GM12864 (cell line): ENCODE measurements around the gene CHPF.

Source experiments
- DNase-seq: peaks from one replicate; pipeline ENCODE4 v3.0.0-alpha.2; 2011; ENCODE audit warnings: low read depth
- H3K4me3 ChIP-seq: 2 replicates; pipeline ENCODE4 v1.5.1; 2011; ENCODE audit warnings: mild to moderate bottlenecking, low read depth, low read length, control low read depth
- CTCF ChIP-seq: IDR thresholded peaks from 2 replicates; pipeline ENCODE4 v1.5.1; 2011; ENCODE audit warnings: low read depth, mild to moderate bottlenecking, moderate library complexity, low read length, control low read depth, inconsistent platforms; ENCODE audit errors: missing control alignments

Gene CHPF

GRCh38 chr2:219527472-219527871 lies 16.1 kb downstream of the CHPF start:
- no peak for TF ChIP-seq CTCF
- DNase-seq = no peak
- H3K4me3 ChIP-seq = no peak overlapping the region

GRCh38 chr2:219527076-219527394 lies 16.6 kb downstream of the CHPF start:
- TF ChIP-seq CTCF = no peak
- no peak overlapping the region for H3K4me3 ChIP-seq
- no peak for DNase-seq

- DNase-seq = no peak
- no peak for TF ChIP-seq CTCF
- no peak overlapping the region for H3K4me3 ChIP-seq
These were observed 17.1 kb downstream of the CHPF start for GRCh38 chr2:219526320-219527075.

GRCh38 chr2:219525533-219526232 lies 17.9 kb downstream of the CHPF start:
- H3K4me3 ChIP-seq = no peak overlapping the region
- TF ChIP-seq CTCF = no peak
- no peak for DNase-seq

- DNase-seq = no peak
- H3K4me3 ChIP-seq = no peak overlapping the region
- TF ChIP-seq CTCF = no peak
These were observed 18.8 kb downstream of the CHPF start for GRCh38 chr2:219524817-219525216.

GRCh38 chr2:219523031-219523671 lies 20.5 kb downstream of the CHPF start:
- no peak for DNase-seq
- TF ChIP-seq CTCF = no peak
- no peak overlapping the region for H3K4me3 ChIP-seq
